Omental fat pad (tissue), 4 donors: ENCODE data around the gene ARHGAP5. TPM values are rescaled to one million over a fixed set of nuclear protein-coding genes. Genes with fewer than 3 reads are reported as not detected.

ENCODE experiments used
- ATAC-seq: fragments of 150-250 bp; one replicate; pipeline ENCODE4 v1.9.1; 2016; ENCODE audit warnings: mild to moderate bottlenecking, moderate library complexity; ENCODE audit not compliant: low FRiP score
- DNase-seq: peaks from one replicate; pipeline ENCODE4 v3.0.0-alpha.2; 2019; ENCODE audit warnings: low spot score
- CTCF ChIP-seq, 3 donors: fragments of 450-650 bp; IDR thresholded peaks; one replicate each; pipeline ENCODE4 v1.5.1; 2016 to 2017; ENCODE audit warnings: antibody characterized with exemption in 3 of 3, mild to moderate bottlenecking in 3 of 3, moderate library complexity in 2 of 3
- total RNA-seq, 4 donors: library from RNA; depleted of rRNA; stranded (reverse); fragments of >200 nt; gene quantifications; one replicate each; pipeline ENCODE4 v1.1.0, GENCODE V29; 2016

Gene ARHGAP5
- total RNA-seq, 4 donors from 2014 or later = 116 to 125 (median 121) TPM

GRCh38 chr14:32075672-32076277, 1.3 kb upstream of the ARHGAP5 start:
- TF ChIP-seq CTCF (IDR thresholded peaks at IDR 0.05) = no peak
- ATAC-seq (peak; percentile 13), DNase-seq (no peak)

- DNase-seq (peak; percentile 74), ATAC-seq (peak; percentile 94)
- TF ChIP-seq CTCF (IDR thresholded peaks at IDR 0.05) = no peak
Measured at GRCh38 chr14:32076278-32077080, 625 bp upstream of the ARHGAP5 start.

- ATAC-seq = no peak
- DNase-seq = no peak
Measured at GRCh38 chr14:32078023-32078857, 1.1 kb downstream of the ARHGAP5 start.

GRCh38 chr14:32078858-32079216, 1.7 kb downstream of the ARHGAP5 start:
- ATAC-seq (no peak), DNase-seq (no peak)
- TF ChIP-seq CTCF (IDR thresholded peaks at IDR 0.05) = no peak

More at GRCh38 chr14:32078023-32078857, 1.1 kb downstream of the ARHGAP5 start:
- TF ChIP-seq CTCF (IDR thresholded peaks at IDR 0.05) = no peak

- no peak for TF ChIP-seq CTCF (IDR thresholded peaks at IDR 0.05)
- DNase-seq (no peak), ATAC-seq (no peak)
Measured at GRCh38 chr14:32079264-32079663, 2.2 kb downstream of the ARHGAP5 start.

GRCh38 chr14:32080001-32080510, 3.0 kb downstream of the ARHGAP5 start:
- ATAC-seq (no peak), DNase-seq (no peak)
- TF ChIP-seq CTCF (IDR thresholded peaks at IDR 0.05) = no peak
